Nephron progenitor cell (in vitro differentiated cells): ENCODE measurements around the gene SMIM30.
A peak's percentile ranks its signal among the peaks of the same experiment; 100 is the strongest.

ENCODE experiments used
- DNase-seq: peaks from one replicate; pipeline ENCODE4 v3.0.0; 2021
- H3K27ac Mint-ChIP-seq: 2 replicates; pipeline ENCODE4 v1.8.0; 2021; ENCODE audit warnings: mild to moderate bottlenecking, moderate library complexity, mixed read lengths
- H3K27me3 Mint-ChIP-seq: 2 replicates; pipeline ENCODE4 v1.8.0; 2021; ENCODE audit warnings: mild to moderate bottlenecking, low read depth, mixed read lengths; ENCODE audit not compliant: poor library complexity
- H3K36me3 Mint-ChIP-seq: 2 replicates; pipeline ENCODE4 v1.8.0; 2021; ENCODE audit warnings: low read depth, mixed read lengths
- H3K4me1 Mint-ChIP-seq: 2 replicates; pipeline ENCODE4 v1.8.0; 2021; ENCODE audit warnings: mixed read lengths
- H3K4me3 Mint-ChIP-seq: 2 replicates; pipeline ENCODE4 v1.8.0; 2021; ENCODE audit warnings: mild to moderate bottlenecking, moderate library complexity, mixed read lengths
- H3K9me3 Mint-ChIP-seq: 2 replicates; pipeline ENCODE4 v1.8.0; 2021; ENCODE audit warnings: mild to moderate bottlenecking, moderate library complexity, mixed read lengths
- CTCF ChIP-seq: fragments of 200-600 bp; sonication (generic); IDR thresholded peaks from 2 replicates; pipeline ENCODE4 v1.5.0; 2021; ENCODE audit warnings: antibody characterized with exemption

Gene SMIM30

GRCh38 chr7:113086431-113086888 is 31.9 kb downstream of the SMIM30 start, which contains the start of gene GPR85:
TSS of gene GPR85 (minus strand) at chr7:113086827. CDS start at chr7:113084721, 2,106 bp downstream.
- Mint-ChIP-seq H3K36me3 (no peaks in the 10 kb centered on the region), H3K4me3 (peak within 1 kb of the TSS; percentile 85), H3K4me1 (peaks cover 26% of the 10 kb centered on the region), H3K27me3 (peaks cover 35% of the 10 kb centered on the region), H3K9me3 (no peaks in the 10 kb centered on the region), H3K27ac (peak within 1 kb of the TSS; percentile 36)
- DNase-seq: peak; percentile 84
- no peak for TF ChIP-seq CTCF

- Mint-ChIP-seq H3K27me3 (peaks cover 38% of the 10 kb centered on the region), H3K36me3 (no peaks in the 10 kb centered on the region), H3K27ac (no peak overlapping the region), H3K4me1 (peaks cover 26% of the 10 kb centered on the region), H3K9me3 (no peaks in the 10 kb centered on the region), H3K4me3 (peak overlapping the region; percentile 85)
- TF ChIP-seq CTCF: no peak
- no peak for DNase-seq
Observed at GRCh38 chr7:113085781-113086390, 32.5 kb downstream of the SMIM30 start.

GRCh38 chr7:113084496-113085172 is 33.7 kb downstream of the SMIM30 start:
- H3K27me3 Mint-ChIP-seq: peaks cover 49% of the 10 kb centered on the region
- DNase-seq: no peak
- no peak for TF ChIP-seq CTCF
- no peaks in the 10 kb centered on the region for H3K9me3 Mint-ChIP-seq
- peaks cover 26% of the 10 kb centered on the region for H3K4me1 Mint-ChIP-seq
- H3K36me3 Mint-ChIP-seq: no peaks in the 10 kb centered on the region
- peak overlapping the region; percentile 52 for H3K4me3 Mint-ChIP-seq
- H3K27ac Mint-ChIP-seq: peak overlapping the region; percentile 46

GRCh38 chr7:113083816-113084495 is 34.4 kb downstream of the SMIM30 start:
- peak overlapping the region; percentile 46 for H3K27ac Mint-ChIP-seq
- H3K36me3 Mint-ChIP-seq: no peaks in the 10 kb centered on the region
- H3K27me3 Mint-ChIP-seq: peaks cover 49% of the 10 kb centered on the region
- H3K4me1 Mint-ChIP-seq: peaks cover 26% of the 10 kb centered on the region
- H3K4me3 Mint-ChIP-seq: no peak overlapping the region
- no peak for DNase-seq
- H3K9me3 Mint-ChIP-seq: no peaks in the 10 kb centered on the region
- TF ChIP-seq CTCF: no peak

GRCh38 chr7:113083132-113083815 is 35.1 kb downstream of the SMIM30 start:
- no peaks in the 10 kb centered on the region for H3K36me3 Mint-ChIP-seq
- H3K4me1 Mint-ChIP-seq: peaks cover 26% of the 10 kb centered on the region
- no peak overlapping the region for H3K27ac Mint-ChIP-seq
- H3K4me3 Mint-ChIP-seq: no peak overlapping the region
- TF ChIP-seq CTCF: no peak
- DNase-seq: no peak
- H3K27me3 Mint-ChIP-seq: peaks cover 50% of the 10 kb centered on the region
- H3K9me3 Mint-ChIP-seq: no peaks in the 10 kb centered on the region
